ENCODE data around the gene PCDHGA5.
"Not testable (repeated sequence)": the region's sequence is repeated elsewhere in the genome, so short reads cannot be mapped to it uniquely, and the experiment has no call there.

GRCh38 chr5:141375444-141376155 lies 11.6 kb downstream of the PCDHGA5 start:
- TF ChIP-seq CTCF (optimal IDR thresholded peaks at IDR 0.05 in 1 of 3, IDR thresholded peaks at IDR 0.05 in 1 of 3, conservative IDR thresholded peaks at IDR 0.05 in 1 of 3; ENCODE audit: extremely low read depth in 1 of 3, insufficient read depth in 2 of 3, low read length in 3 of 3); EZH2 (IDR thresholded peaks at IDR 0.05; ENCODE audit: low read length): not testable (repeated sequence)

All from keratinocyte (primary cell).